Measurements from ENCODE around the gene LIMK1.

The LIMK1 gene

DNA sequence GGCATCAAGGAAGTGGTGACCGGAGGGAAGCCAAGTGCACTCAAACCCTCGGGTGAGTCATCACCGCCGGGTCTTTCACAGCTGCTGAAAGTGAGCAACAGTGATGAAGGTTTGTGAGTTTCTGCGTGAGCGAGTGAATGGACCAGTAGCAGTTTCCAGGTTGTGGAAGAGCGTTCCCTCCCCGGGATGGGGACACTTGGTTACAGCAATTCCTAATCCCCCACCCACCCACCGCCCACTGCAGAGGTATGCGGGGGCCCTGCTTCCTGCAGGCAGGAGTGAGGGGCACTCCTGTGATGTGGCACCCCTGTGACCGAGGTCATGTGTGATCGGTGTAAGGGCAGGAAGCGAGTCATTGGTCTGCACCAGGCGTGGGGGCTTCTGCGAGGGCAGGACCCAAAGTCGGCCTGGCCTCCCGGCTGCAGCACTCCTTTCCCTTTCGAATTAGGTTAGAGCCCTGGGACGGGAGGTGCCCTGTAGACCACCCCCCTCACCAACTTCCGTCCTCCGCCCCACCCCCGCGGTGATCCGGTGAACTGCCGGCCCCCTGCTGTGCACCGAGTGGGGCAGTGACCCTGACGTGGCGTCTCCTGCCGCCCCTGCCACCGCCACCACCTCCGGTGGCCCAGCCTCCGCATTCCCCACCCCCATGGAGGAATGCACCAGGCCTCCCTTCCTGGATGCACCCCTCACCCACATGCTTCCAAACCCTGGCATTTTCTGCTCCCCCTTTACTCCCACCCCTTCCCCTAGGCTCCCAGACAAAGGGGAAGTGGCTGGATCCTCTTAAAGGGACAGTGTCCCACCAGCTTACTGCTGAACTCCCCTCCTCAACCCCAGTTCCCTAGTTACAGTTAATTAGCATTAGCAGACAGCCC is 10.9 kb downstream of the LIMK1 start:
- TF ChIP-seq, protein P1, sequence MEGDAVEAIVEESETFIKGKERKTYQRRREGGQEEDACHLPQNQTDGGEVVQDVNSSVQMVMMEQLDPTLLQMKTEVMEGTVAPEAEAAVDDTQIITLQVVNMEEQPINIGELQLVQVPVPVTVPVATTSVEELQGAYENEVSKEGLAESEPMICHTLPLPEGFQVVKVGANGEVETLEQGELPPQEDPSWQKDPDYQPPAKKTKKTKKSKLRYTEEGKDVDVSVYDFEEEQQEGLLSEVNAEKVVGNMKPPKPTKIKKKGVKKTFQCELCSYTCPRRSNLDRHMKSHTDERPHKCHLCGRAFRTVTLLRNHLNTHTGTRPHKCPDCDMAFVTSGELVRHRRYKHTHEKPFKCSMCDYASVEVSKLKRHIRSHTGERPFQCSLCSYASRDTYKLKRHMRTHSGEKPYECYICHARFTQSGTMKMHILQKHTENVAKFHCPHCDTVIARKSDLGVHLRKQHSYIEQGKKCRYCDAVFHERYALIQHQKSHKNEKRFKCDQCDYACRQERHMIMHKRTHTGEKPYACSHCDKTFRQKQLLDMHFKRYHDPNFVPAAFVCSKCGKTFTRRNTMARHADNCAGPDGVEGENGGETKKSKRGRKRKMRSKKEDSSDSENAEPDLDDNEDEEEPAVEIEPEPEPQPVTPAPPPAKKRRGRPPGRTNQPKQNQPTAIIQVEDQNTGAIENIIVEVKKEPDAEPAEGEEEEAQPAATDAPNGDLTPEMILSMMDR (IDR thresholded peaks at IDR 0.05; ENCODE audit: low read length, missing control alignments), result no peak
- H3K4me3 ChIP-seq (replicated peaks; ENCODE audit: low read depth, low read length), result peak overlapping the region; percentile 48
- peak; percentile 86 for DNase-seq (ENCODE audit: low read depth)

- TF ChIP-seq, protein P1 (IDR thresholded peaks at IDR 0.05; ENCODE audit: low read length, missing control alignments), result no peak
- DNase-seq (ENCODE audit: low read depth), result no peak
- no peak overlapping the region for H3K4me3 ChIP-seq (replicated peaks; ENCODE audit: low read depth, low read length)
Measured at GRCh38 chr7:74095135-74095534, 11.5 kb downstream of the LIMK1 start.

DNA sequence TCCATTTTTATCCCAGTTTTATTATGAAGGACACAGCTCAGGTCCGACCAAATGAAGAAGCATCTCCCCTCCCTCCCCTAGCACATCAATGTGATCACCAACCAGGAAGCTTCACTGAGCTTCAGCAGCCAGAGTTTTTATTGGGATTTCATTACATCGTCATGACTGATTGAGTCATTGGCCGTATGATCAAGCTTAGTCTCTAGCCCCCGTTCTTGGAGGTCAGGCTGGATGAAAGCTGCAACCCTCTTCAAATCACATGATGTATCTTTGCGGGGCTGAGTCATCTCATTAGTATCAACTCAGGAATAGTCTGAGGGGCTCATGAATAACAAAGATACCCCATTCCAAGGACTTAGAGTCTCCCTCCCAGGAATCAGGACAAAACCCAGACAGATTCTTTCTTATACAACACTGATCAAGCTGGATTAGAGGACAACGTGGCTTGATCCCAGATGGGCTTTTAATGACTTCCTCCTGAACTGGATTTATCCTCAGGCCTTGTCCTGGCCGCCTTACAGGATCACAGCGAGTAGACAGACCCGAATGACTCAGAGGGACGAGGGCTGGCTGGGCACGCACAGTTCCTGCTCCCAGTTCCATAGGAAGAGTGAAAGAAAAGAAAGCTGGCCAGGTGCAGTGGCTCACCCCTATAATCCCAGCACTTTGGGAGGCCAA is 14.5 kb downstream of the LIMK1 start:
- no peak overlapping the region for H3K4me3 ChIP-seq (replicated peaks; ENCODE audit: low read depth, low read length)
- peak; percentile 76 for DNase-seq (ENCODE audit: low read depth)

DNA sequence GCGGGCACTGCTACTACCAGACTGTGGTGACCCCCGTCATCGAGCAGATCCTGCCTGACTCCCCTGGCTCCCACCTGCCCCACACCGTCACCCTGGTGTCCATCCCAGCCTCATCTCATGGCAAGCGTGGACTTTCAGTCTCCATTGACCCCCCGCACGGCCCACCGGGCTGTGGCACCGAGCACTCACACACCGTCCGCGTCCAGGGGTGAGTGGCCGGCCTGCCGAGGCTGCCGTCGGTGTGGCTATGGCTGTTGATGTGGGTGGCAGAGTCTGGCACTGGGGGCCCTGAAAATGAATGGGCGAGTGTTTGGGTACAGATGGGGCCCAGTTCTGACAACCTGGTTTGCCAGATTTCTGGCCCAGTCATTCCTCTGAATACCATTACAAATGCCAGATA is 15.4 kb downstream of the LIMK1 start:
- TF ChIP-seq, protein P1 (IDR thresholded peaks at IDR 0.05; ENCODE audit: low read length, missing control alignments), result no peak
- no peak for DNase-seq (ENCODE audit: low read depth)
- no peak overlapping the region for H3K4me3 ChIP-seq (replicated peaks; ENCODE audit: low read depth, low read length)

More for the DNA sequence above, 14.5 kb downstream of the LIMK1 start:
- TF ChIP-seq, protein P1 (IDR thresholded peaks at IDR 0.05; ENCODE audit: low read length, missing control alignments), result no peak

GRCh38 chr7:74101061-74101681 is 17.6 kb downstream of the LIMK1 start:
- TF ChIP-seq, protein P1 (IDR thresholded peaks at IDR 0.05; ENCODE audit: low read length, missing control alignments), result no peak
- H3K4me3 ChIP-seq (replicated peaks; ENCODE audit: low read depth, low read length), result no peak overlapping the region
- DNase-seq (ENCODE audit: low read depth), result no peak

- TF ChIP-seq, protein P1 (IDR thresholded peaks at IDR 0.05; ENCODE audit: low read length, missing control alignments), result no peak
Measured at GRCh38 chr7:74103219-74103772, 19.7 kb downstream of the LIMK1 start.

More at GRCh38 chr7:74103219-74103772, 19.7 kb downstream of the LIMK1 start:
- DNase-seq (ENCODE audit: low read depth), result no peak
- H3K4me3 ChIP-seq (replicated peaks; ENCODE audit: low read depth, low read length), result no peak overlapping the region
